ENCODE measurements around the gene GGN. TPM values are rescaled to one million over a fixed set of nuclear protein-coding genes. Genes with fewer than 3 reads are reported as not detected.
A peak's percentile ranks its signal among the peaks of the same experiment; 100 is the strongest.
"Not testable (repeated sequence)": the region's sequence is repeated elsewhere in the genome, so short reads cannot be mapped to it uniquely, and the experiment has no call there.

GGN gene
- total RNA-seq, 4 donors from 2014 or later: 0.33 to 2.2 (median 0.91) TPM; not detected in 1

GRCh38 chr19:38370299-38370698 lies 17.5 kb downstream of the GGN start:
- Histone ChIP-seq H3K4me3 (no peak overlapping the region), H3K9me3 (no peaks in the 10 kb centered on the region), H3K36me3 (no peaks in the 10 kb centered on the region), H3K27ac (replicated peaks in 1 of 4) (no peak overlapping the region), H3K27me3 (peaks cover 0 to 32% (median 0%) of the 10 kb centered on the region in 4 donors), H3K4me1 (peaks cover 3 to 9% (median 6%) of the 10 kb centered on the region in 4 donors)
- intact Hi-C loops (cut with DNase I): no loop called here
- DNase-seq (ENCODE audit: extremely low spot score): no peak
- WGBS: 74% methylated on average over 12 of the region's 12 CpGs
- TF ChIP-seq CTCF (IDR thresholded peaks at IDR 0.05) (no peak), EP300 (IDR thresholded peaks at IDR 0.05) (no peak), POLR2A (IDR thresholded peaks at IDR 0.05; ENCODE audit: low read depth) (no peak), POLR2AphosphoS5 (IDR thresholded peaks at IDR 0.05) (no peak)

GRCh38 chr19:38369584-38369983 lies 18.2 kb downstream of the GGN start:
- TF ChIP-seq EP300 (IDR thresholded peaks at IDR 0.05) (no peak), POLR2AphosphoS5 (IDR thresholded peaks at IDR 0.05) (no peak), POLR2A (IDR thresholded peaks at IDR 0.05; ENCODE audit: low read depth) (no peak), CTCF (IDR thresholded peaks at IDR 0.05) (no peak)
- DNase-seq (ENCODE audit: extremely low spot score): no peak
- H3K9me3 ChIP-seq: no peaks in the 10 kb centered on the region
- H3K36me3 ChIP-seq: no peaks in the 10 kb centered on the region
- H3K27me3 ChIP-seq: peaks cover 0 to 32% (median 0%) of the 10 kb centered on the region in 4 donors
- 86% methylated on average over 2 of the region's 2 CpGs for WGBS
- intact Hi-C loops (cut with DNase I): no loop called here
- no peak overlapping the region for H3K27ac ChIP-seq (replicated peaks in 1 of 4)
- H3K4me3 ChIP-seq: no peak overlapping the region
- peaks cover 0 to 5% (median 4%) of the 10 kb centered on the region in 4 donors for H3K4me1 ChIP-seq

- no peak overlapping the region for H3K27ac ChIP-seq (replicated peaks in 1 of 4)
- 76% methylated on average over 12 of the region's 12 CpGs for WGBS
- no peak overlapping the region for H3K4me3 ChIP-seq
- H3K36me3 ChIP-seq: no peaks in the 10 kb centered on the region
- H3K27me3 ChIP-seq: peaks cover 0 to 32% (median 0%) of the 10 kb centered on the region in 4 donors
- no peak for DNase-seq (ENCODE audit: extremely low spot score)
- intact Hi-C loops (cut with DNase I): no loop called here
- no peak for TF ChIP-seq POLR2A (IDR thresholded peaks at IDR 0.05; ENCODE audit: low read depth)
- no peak for TF ChIP-seq EP300 (IDR thresholded peaks at IDR 0.05)
- no peak for TF ChIP-seq POLR2AphosphoS5 (IDR thresholded peaks at IDR 0.05)
- no peak for TF ChIP-seq CTCF (IDR thresholded peaks at IDR 0.05)
- peaks cover 6 to 11% (median 11%) of the 10 kb centered on the region in 4 donors for H3K4me1 ChIP-seq
- H3K9me3 ChIP-seq: no peaks in the 10 kb centered on the region
These were observed 20.8 kb downstream of the GGN start for GRCh38 chr19:38367041-38367440.

- intact Hi-C loops (cut with DNase I); H3K36me3 ChIP-seq; H3K27ac ChIP-seq (replicated peaks in 1 of 4); DNase-seq (ENCODE audit: extremely low spot score); H3K9me3 ChIP-seq: not testable (repeated sequence)
- Histone ChIP-seq H3K27me3 (peaks cover 0 to 56% (median 6%) of the 10 kb centered on the region in 4 donors), H3K4me3 (peak overlapping the region; percentile 60 to 63 (median 62)), H3K4me1 (peaks cover 6 to 22% (median 21%) of the 10 kb centered on the region in 4 donors)
- WGBS: 83% methylated on average over 14 of the region's 16 CpGs
These were observed 24.7 kb downstream of the GGN start for GRCh38 chr19:38362946-38363688.

GRCh38 chr19:38362076-38362945 lies 25.5 kb downstream of the GGN start:
- DNase-seq (ENCODE audit: extremely low spot score): peak; percentile 93
- WGBS: 3% methylated on average over 38 of the region's 68 CpGs
- peaks cover 0 to 56% (median 6%) of the 10 kb centered on the region in 4 donors for H3K27me3 ChIP-seq

More at GRCh38 chr19:38362076-38362945, 25.5 kb downstream of the GGN start:
- no peak for TF ChIP-seq POLR2A (IDR thresholded peaks at IDR 0.05; ENCODE audit: low read depth)
- TF ChIP-seq POLR2AphosphoS5 (IDR thresholded peaks at IDR 0.05): peak in 1 of 2 donors; percentile 60
- Histone ChIP-seq H3K4me1 (peaks cover 6 to 22% (median 21%) of the 10 kb centered on the region in 4 donors), H3K4me3 (peak overlapping the region; percentile 60 to 63 (median 62)), H3K36me3 (no peaks in the 10 kb centered on the region), H3K9me3 (no peaks in the 10 kb centered on the region), H3K27ac (replicated peaks in 1 of 4) (peak overlapping the region; percentile 37 to 70 (median 50))
- intact Hi-C loops (cut with DNase I): no loop called here

Measured in esophagus muscularis mucosa (tissue), 4 donors.